ENCODE measurements around the gene CELF6. TPM values are rescaled to one million over a fixed set of nuclear protein-coding genes. Genes with fewer than 3 reads are reported as not detected.

Gene CELF6
- total RNA-seq, 1 donor from 2014 or later = not detected

DNA sequence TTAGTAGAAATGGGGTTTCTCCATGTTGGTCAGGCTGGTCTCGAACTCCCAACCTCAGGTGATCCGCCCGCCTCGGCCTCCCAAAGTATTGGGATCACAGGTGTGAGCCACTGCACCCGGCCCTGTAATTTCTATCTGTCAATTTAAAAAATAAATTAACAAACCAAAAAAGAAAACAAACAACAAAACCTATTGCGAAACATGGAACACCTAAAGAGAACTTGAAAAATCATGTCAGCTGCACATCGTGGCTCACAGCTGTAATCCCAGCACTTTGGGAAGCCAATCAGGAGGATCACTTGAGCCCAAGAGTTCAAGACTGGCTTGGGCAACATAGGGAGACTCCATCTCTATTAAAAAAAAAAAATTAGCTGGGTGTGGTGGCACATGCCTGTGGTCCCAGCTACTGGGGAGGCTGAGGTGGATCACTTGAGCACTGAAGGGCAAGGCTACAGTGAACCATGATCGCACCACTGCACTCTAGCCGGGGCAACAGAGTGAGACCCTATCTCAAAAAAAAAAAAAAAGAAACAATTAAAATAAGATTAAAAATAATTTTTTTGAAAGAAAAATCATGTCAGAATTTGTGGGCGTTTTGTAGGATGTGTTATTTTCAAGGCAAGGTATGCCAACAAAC, 67.2 kb downstream of the CELF6 start:
- H3K4me3 ChIP-seq = no peak overlapping the region
- no peaks in the 10 kb centered on the region for H3K27me3 ChIP-seq
- no peak for TF ChIP-seq CTCF (IDR thresholded peaks at IDR 0.05)
- intact Hi-C loops (cut with DNase I) = no loop called here
- H3K9me3 ChIP-seq = no peaks in the 10 kb centered on the region
- peaks cover 90 to 96% of the 10 kb centered on the region in 2 donors for H3K36me3 ChIP-seq
- H3K27ac ChIP-seq = no peak overlapping the region
- H3K4me1 ChIP-seq = no peaks in the 10 kb centered on the region
- DNase-seq (ENCODE audit: low spot score in 2 of 2) = no peak

GRCh38 chr15:72249142-72249810, 70.7 kb downstream of the CELF6 start:
- no peak overlapping the region for H3K4me3 ChIP-seq
- H3K36me3 ChIP-seq = peaks cover 72 to 79% of the 10 kb centered on the region in 2 donors
- H3K9me3 ChIP-seq = no peaks in the 10 kb centered on the region
- H3K27me3 ChIP-seq = no peaks in the 10 kb centered on the region
- TF ChIP-seq CTCF (IDR thresholded peaks at IDR 0.05) = no peak
- H3K4me1 ChIP-seq = no peaks in the 10 kb centered on the region
- intact Hi-C loops (cut with DNase I) = no loop called here
- no peak for DNase-seq (ENCODE audit: low spot score in 2 of 2)
- H3K27ac ChIP-seq = no peak overlapping the region

GRCh38 chr15:72248514-72248913, 71.4 kb downstream of the CELF6 start:
- Histone ChIP-seq H3K27me3 (no peaks in the 10 kb centered on the region), H3K9me3 (no peaks in the 10 kb centered on the region), H3K4me3 (no peak overlapping the region), H3K4me1 (no peaks in the 10 kb centered on the region), H3K27ac (no peak overlapping the region), H3K36me3 (peaks cover 71 to 79% of the 10 kb centered on the region in 2 donors)
- no peak for DNase-seq (ENCODE audit: low spot score in 2 of 2)
- intact Hi-C loops (cut with DNase I) = no loop called here
- no peak for TF ChIP-seq CTCF (IDR thresholded peaks at IDR 0.05)

DNA sequence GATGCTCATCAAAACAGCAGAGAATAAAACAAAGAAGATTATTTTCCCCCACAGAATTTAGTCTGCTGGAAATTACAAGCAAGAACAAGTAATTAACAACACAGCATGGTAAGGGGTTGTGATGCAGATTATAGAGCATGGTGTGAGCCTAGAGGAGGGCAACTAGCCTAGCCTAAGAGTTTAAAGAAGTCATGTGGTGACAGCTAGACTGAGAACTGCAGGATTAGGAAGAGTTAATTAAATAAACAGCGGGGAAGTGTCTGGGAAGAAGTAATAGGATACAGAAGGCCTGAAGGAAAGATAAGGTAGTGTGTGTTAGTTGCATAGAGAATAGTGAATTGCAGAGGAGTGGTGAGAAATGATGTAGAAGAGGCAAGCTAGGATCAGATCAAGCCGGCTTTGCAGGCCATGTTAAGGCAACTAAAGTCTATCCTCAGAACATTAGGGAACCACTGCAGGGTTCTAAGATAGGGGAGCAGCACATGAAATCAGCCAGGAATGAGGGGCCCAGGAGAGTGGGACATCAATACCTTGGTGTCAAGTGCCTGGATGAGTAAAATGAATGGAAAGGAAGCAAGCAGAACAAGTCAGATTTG, 77.1 kb downstream of the CELF6 start:
- Histone ChIP-seq H3K4me3 (no peak overlapping the region), H3K27me3 (no peaks in the 10 kb centered on the region), H3K9me3 (no peaks in the 10 kb centered on the region), H3K4me1 (peaks cover 0 to under 1% of the 10 kb centered on the region in 2 donors), H3K27ac (no peak overlapping the region), H3K36me3 (peaks cover 50 to 54% of the 10 kb centered on the region in 2 donors)
- intact Hi-C loops (cut with DNase I) = no loop called here
- DNase-seq (ENCODE audit: low spot score in 2 of 2) = no peak
- no peak for TF ChIP-seq CTCF (IDR thresholded peaks at IDR 0.05)

DNA sequence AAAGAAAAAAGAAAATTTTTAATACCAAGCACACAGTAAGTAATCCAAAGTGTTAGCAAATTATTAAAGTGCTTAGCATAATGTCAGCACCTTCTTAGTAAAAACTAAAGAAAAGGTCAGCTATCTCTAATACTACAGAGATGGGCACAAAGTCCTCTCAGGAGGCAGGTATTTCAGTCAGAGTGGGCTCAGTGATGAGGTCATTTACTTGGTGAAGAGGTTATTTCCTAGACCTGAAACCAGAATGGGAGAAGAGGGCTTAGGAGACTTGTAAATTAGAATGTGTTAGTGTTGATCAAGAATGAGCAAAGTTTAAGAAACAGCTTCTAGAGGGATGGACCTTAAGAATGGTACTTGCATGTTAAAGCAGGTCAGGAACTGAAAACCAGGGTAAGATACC, 80.3 kb downstream of the CELF6 start:
- peaks cover 36 to 41% of the 10 kb centered on the region in 2 donors for H3K36me3 ChIP-seq
- intact Hi-C loops (cut with DNase I) = loop anchor here (10.0 kb wide), 1 partner anchor 1865 kb away; no protein-coding TSS in a partner anchor

More for the DNA sequence above, 80.3 kb downstream of the CELF6 start:
- Histone ChIP-seq H3K27ac (no peak overlapping the region), H3K27me3 (no peaks in the 10 kb centered on the region), H3K4me3 (no peak overlapping the region), H3K4me1 (peaks cover 6 to 8% of the 10 kb centered on the region in 2 donors), H3K9me3 (no peaks in the 10 kb centered on the region)
- no peak for DNase-seq (ENCODE audit: low spot score in 2 of 2)
- no peak for TF ChIP-seq CTCF (IDR thresholded peaks at IDR 0.05)
